GM12875 (cell line): ENCODE measurements around the gene SLC35A4.
"Not testable (repeated sequence)": the region's sequence is repeated elsewhere in the genome, so short reads cannot be mapped to it uniquely, and the experiment has no call there.

Experiments used
- H3K4me3 ChIP-seq: one replicate; pipeline ENCODE4 v1.5.1; 2011; ENCODE audit warnings: low read depth, low read length, control low read depth
- TF ChIP-seq, protein P1 (sequence below): IDR thresholded peaks from 2 replicates; pipeline ENCODE4 v1.5.1; 2011; ENCODE audit warnings: low read depth, mild to moderate bottlenecking, control low read depth, inconsistent platforms, low read length, moderate library complexity, borderline replicate concordance; ENCODE audit not compliant: insufficient read depth

Gene SLC35A4

DNA sequence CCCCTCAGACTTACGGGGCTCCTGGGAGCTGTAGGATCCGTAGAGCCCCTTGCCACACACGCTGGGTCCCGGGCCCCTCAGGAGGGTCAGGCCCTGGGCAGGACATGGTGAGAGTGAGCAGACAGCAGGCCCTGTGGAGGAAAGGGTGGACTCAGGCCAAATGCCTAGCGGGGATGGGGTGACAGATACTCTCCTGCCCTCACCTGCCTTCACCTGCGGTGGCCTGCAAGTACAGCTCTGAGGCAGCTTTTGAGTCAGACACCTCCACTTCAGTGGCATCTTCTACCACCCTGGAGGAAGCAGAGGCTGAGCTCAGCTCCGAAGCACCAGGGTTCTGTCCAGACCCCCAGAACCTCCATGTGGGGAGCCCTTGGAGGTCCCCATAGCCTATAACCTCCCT is 26.2 kb downstream of the SLC35A4 start:
- H3K4me3 ChIP-seq: no peak overlapping the region
- TF ChIP-seq, protein P1, sequence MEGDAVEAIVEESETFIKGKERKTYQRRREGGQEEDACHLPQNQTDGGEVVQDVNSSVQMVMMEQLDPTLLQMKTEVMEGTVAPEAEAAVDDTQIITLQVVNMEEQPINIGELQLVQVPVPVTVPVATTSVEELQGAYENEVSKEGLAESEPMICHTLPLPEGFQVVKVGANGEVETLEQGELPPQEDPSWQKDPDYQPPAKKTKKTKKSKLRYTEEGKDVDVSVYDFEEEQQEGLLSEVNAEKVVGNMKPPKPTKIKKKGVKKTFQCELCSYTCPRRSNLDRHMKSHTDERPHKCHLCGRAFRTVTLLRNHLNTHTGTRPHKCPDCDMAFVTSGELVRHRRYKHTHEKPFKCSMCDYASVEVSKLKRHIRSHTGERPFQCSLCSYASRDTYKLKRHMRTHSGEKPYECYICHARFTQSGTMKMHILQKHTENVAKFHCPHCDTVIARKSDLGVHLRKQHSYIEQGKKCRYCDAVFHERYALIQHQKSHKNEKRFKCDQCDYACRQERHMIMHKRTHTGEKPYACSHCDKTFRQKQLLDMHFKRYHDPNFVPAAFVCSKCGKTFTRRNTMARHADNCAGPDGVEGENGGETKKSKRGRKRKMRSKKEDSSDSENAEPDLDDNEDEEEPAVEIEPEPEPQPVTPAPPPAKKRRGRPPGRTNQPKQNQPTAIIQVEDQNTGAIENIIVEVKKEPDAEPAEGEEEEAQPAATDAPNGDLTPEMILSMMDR: no peak

DNA sequence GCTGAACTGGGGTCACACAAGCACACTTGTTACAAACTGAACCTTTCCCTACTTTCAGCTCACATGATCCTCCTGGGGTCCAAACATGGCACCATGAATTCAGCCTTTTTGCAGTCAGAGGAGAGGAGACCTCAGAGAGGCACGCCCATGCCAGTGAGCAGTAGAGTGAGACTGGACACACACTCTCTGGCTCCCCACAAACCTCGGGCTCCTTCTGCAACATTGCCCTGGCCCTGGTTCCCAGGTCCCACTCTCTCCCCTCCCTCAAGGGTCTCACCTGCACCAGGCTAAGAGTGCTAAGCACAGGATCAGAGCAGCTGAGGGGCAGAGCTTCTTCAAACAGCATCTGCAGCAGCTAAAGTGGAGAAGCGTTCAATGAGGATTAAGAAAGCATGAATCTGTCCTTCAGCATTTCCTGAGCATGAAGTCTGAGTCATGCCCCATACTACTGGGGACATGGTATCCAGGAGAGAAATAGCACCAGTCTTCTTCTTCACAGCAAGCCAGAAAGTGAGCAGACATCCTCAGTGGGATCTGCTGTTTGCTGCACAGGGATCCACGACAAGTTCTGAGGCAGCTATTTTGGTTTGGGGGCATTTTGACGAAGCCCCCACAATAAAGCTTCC is 27.2 kb downstream of the SLC35A4 start:
- TF ChIP-seq, protein P1: no peak
- no peak overlapping the region for H3K4me3 ChIP-seq

DNA sequence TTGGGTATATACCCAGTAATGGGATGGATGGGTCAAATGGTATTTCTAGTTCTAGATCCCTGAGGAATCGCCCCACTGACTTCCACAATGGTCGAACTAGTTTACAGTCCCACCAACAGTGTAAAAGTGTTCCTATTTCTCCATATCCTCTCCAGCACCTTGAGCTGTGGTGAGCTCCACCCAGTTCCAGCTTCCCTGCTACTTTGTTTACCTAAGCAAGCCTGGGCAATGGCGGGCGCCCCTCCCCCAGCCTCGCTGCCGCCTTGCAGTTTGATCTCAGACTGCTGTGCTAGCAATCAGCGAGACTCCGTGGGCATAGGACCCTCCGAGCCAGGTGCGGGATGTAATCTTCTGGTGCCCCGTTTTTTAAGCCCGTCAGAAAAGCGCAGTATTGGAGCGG is 28.4 kb downstream of the SLC35A4 start:
- H3K4me3 ChIP-seq: not testable (repeated sequence)

DNA sequence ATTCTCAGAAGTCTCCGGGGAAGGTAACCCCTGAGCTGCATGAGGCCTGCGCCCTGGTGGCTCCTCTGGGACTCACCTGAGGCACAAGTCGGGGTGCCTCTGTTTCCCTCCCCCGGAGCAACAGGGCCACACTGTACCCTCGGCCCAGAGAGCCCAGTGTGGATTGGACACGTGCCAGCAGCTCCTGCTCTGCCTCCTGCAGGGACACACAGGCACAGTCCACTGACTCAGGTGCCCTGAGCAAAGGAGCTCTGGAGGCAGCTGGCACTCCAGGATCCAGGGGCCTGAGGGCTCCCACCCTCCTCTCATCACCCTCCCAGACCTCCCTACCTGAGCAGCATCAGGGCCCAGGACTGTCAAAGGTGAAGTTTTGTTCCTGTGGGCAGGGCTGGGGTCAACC is 29.5 kb downstream of the SLC35A4 start:
- H3K4me3 ChIP-seq: no peak overlapping the region
- TF ChIP-seq, protein P1: no peak

DNA sequence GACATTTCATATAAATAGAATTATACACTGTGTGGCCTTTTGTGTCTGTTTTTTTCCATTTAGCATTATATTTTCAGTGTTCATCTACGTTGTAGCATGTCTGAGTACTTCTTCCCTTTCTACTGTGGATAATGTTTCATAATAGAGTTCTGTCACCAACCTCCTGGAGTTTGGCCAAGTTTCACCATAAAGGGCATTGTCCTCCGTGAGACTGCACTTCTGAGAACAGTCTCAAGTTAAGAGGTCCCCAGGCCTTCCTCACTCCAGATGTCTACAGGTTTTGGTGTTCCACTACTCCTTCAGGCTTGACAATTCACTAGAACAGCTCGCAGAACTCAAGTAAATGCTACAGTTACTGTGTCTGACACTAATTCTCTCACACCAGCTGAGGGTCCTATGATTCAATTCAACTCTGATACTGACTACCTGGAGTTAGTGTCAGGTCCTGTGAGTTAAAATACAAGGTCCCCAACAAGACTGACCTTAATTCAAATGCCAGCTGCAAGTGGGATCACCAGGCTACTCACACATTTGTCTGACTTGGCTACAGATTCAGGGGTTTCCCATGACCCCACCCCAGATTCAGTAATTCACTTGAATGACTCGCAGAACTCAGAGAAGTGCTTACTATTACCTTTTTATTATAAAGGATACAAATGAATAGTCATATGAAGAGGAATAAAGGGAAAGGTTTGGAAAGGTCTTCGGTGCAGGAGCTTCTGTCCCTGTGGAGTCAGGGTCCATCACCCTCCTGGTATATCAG is 31.1 kb downstream of the SLC35A4 start:
- TF ChIP-seq, protein P1: no peak
- H3K4me3 ChIP-seq: no peak overlapping the region

DNA sequence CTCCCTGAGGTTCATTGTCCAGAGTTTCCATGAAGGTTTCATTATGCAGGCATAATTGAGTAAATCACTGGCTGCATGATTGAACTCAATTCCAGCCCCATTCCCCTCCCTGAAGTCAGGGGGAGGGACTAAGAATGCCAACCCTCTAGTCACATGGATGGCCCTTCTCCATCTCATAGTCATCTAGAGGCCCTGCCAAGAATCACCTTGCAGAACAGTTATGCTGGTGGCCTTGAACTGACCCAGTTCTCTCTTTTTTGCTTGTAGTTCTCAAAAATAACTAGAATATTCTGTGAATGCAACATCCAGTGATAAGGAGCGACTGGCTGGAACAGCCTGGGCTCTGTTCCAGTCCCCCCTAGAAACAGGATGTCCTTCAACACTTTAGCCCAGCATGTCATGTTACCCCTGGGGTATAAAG is 31.7 kb downstream of the SLC35A4 start:
- TF ChIP-seq, protein P1: no peak

DNA sequence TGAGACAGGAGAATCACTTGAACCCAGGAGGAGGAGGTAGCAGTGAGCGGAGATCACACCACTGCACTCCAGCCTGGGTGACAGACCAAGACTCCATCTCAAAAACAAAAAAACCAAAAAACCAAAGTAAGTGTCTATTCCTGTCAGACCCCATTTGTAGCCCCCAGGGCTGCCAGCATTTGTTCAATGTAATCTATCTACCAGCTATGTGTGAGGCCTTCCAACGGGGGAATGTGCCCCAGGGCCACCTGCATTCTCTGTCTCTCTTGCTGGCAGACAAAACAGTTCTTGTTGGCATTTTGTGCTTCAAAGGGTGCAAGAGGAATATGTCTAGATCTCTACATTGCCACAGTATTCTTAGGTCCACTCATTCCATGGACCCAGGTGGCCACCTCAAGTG is 34.2 kb downstream of the SLC35A4 start:
- no peak overlapping the region for H3K4me3 ChIP-seq
- TF ChIP-seq, protein P1: no peak

More for the DNA sequence above, 31.7 kb downstream of the SLC35A4 start:
- H3K4me3 ChIP-seq: no peak overlapping the region
